BJ (cell line): Measurements from ENCODE around the gene MGMT. TPM values are rescaled to one million over a fixed set of nuclear protein-coding genes. Genes with fewer than 3 reads are reported as not detected.

ENCODE experiments used
- CTCF ChIA-PET: fragments of 350-600 bp; formaldehyde crosslinking; extraction: SDS; loops from one replicate; lab custom pipeline; 2021; ENCODE audit warnings: antibody characterized with exemption, inconsistent platforms; lab: Yijun Ruan, JAX
- POLR2A ChIA-PET: fragments of 300-600 bp; sonication (Branson Sonifier 250); formaldehyde crosslinking; extraction: SDS; loops from one replicate; lab custom pipeline; 2021; ENCODE audit warnings: antibody characterized with exemption; lab: Charles Lee
- DNase-seq: peaks from one replicate; pipeline ENCODE4 v3.0.0-alpha.2; 2011; ENCODE audit warnings: low read depth
- H3K27me3 ChIP-seq: 2 replicates; pipeline ENCODE4 v1.6.0; 2011; ENCODE audit warnings: low read length; ENCODE audit not compliant: control insufficient read depth, insufficient read depth
- H3K36me3 ChIP-seq: 2 replicates; pipeline ENCODE4 v1.5.1; 2011; ENCODE audit warnings: low read length; ENCODE audit not compliant: control insufficient read depth, insufficient read depth
- H3K4me3 ChIP-seq: 2 replicates; pipeline ENCODE4 v1.5.1; 2011; ENCODE audit warnings: low read depth, mild to moderate bottlenecking, control low read depth, low read length
- CTCF ChIP-seq: IDR thresholded peaks from 2 replicates; pipeline ENCODE4 v1.5.1; 2011; ENCODE audit warnings: low read depth, mild to moderate bottlenecking, control low read depth, inconsistent platforms, low read length, moderate library complexity; ENCODE audit not compliant: insufficient read depth
- polyA plus RNA-seq: library from polyadenylated mRNA; depleted of rRNA; stranded (reverse); fragments of >200 nt; gene quantifications from 2 replicates; pipeline ENCODE4 v1.2.3, GENCODE V29; 2011

MGMT gene
- polyA plus RNA-seq, 1 experiment, result 21.0 TPM

- CTCF ChIA-PET, result no interaction called here
Measured at GRCh38 chr10:129725011-129725410, 258.0 kb downstream of the MGMT start.

DNA sequence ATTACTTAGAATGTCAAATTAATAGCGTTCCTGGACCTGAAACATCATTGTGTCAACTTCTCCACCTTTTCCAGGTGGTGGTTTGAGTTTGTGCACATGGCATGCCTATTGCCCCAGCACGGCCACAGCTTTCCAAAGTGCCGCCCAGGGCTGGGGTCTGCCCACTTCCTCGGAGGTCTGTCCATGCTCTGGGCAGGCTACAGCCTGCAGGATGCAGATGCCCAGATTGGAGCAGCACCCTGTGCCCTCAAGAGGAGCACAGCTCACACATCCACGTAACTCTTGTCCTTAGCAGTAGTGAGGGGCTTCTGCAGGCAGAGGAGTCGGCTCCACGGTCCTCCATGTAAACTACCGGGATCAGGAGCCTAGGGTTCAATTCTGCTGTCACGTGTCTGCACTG is 258.4 kb downstream of the MGMT start:
- no peaks in the 10 kb centered on the region for H3K36me3 ChIP-seq
- H3K27me3 ChIP-seq, result no peaks in the 10 kb centered on the region
- ChIA-PET POLR2A (no interaction called here), CTCF (interaction anchor here (0.8 kb wide), 1 partner anchor 16 kb away, joined by 3 read pairs; no protein-coding TSS in a partner anchor)
- H3K4me3 ChIP-seq, result no peak overlapping the region
- TF ChIP-seq CTCF, result no peak
- no peak for DNase-seq

More at GRCh38 chr10:129725011-129725410, 258.0 kb downstream of the MGMT start:
- Histone ChIP-seq H3K27me3 (no peaks in the 10 kb centered on the region), H3K4me3 (no peak overlapping the region), H3K36me3 (no peaks in the 10 kb centered on the region)
- POLR2A ChIA-PET, result no interaction called here
- DNase-seq, result no peak
- TF ChIP-seq CTCF, result no peak

GRCh38 chr10:129725890-129726631 is 259.0 kb downstream of the MGMT start:
- POLR2A ChIA-PET, result no interaction called here
- no peak overlapping the region for H3K4me3 ChIP-seq
- H3K36me3 ChIP-seq, result no peaks in the 10 kb centered on the region
- no peak for TF ChIP-seq CTCF
- CTCF ChIA-PET, result interaction anchor here (0.8 kb wide), 1 partner anchor 16 kb away, joined by 3 read pairs; no protein-coding TSS in a partner anchor
- no peaks in the 10 kb centered on the region for H3K27me3 ChIP-seq
- no peak for DNase-seq

DNA sequence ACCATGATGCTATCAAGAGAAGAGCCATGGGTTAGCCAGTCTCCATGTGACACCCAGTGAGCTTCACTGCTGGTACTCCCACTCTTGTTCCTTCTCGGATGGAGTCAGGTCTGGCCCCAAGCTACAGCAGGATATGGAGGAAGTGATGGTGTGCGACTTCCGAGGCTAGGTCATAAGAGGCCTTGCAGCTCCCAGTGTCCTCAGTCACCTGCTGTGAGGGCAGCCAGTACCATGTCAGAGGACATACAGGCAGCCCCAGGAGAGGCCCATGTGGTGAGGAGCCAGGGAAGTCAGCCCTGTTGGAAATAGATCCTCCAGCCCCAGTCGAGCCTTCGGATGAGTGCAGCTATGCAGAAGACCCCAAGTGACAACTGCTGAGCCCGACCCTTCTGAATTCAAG is 260.0 kb downstream of the MGMT start:
- Histone ChIP-seq H3K4me3 (no peak overlapping the region), H3K36me3 (no peaks in the 10 kb centered on the region), H3K27me3 (no peaks in the 10 kb centered on the region)
- ChIA-PET POLR2A (no interaction called here), CTCF (no interaction called here)
- no peak for TF ChIP-seq CTCF
- no peak for DNase-seq

DNA sequence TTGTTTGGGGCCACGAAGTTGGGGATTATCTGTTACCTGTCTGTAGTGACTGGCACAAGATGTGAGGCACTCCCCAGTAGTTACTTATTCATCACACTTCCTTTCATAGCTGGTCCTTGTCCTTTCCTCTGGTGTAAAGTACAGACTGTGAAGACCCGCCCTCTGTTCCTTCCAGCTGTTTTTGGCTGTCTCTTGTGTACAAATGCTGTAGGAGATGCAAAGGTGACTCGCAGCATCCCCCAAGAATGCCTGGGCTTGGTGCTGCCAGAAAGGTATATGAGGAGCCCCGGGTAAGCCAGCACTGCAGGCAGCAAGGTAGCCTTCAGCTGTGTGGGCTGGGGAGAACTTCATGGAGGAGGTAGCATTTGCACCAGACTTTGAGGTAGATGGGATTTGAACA is 260.5 kb downstream of the MGMT start:
- ChIA-PET CTCF (no interaction called here), POLR2A (no interaction called here)
- Histone ChIP-seq H3K4me3 (no peak overlapping the region), H3K27me3 (no peaks in the 10 kb centered on the region), H3K36me3 (no peaks in the 10 kb centered on the region)
- DNase-seq, result no peak
- TF ChIP-seq CTCF, result no peak
